Measurements from ENCODE around the gene NCBP1.
"Not testable (repeated sequence)": the region's sequence is repeated elsewhere in the genome, so short reads cannot be mapped to it uniquely, and the experiment has no call there.

Gene NCBP1

GRCh38 chr9:97675655-97676054 is 42.0 kb downstream of the NCBP1 start:
- no peak for DNase-seq

GRCh38 chr9:97682242-97682641 is 48.6 kb downstream of the NCBP1 start:
- DNase-seq, result no peak

DNA sequence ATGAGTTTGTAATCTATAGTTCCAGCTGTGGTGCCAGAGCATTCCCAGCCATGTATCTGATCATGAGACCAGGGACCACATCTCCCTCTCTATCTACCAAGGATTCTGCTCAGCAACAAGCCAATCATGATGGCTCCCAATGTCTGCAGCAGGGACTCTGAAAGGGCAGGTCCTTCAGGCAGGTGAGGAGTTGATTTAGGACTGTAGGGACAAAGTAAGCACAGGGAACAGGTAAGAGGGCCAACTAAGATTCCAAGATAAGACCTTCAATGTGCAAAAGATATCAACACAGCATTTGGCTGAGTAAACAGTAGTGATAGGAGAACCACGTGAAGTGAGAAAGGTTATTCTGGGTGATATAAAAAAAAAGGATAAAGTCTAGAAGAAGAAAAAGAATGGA is 55.0 kb downstream of the NCBP1 start:
- no peak for DNase-seq

- no peak for DNase-seq
These were observed 56.0 kb downstream of the NCBP1 start for GRCh38 chr9:97689401-97690180.

- no peak for DNase-seq
These were observed 61.1 kb downstream of the NCBP1 start for GRCh38 chr9:97694769-97695168.

DNA sequence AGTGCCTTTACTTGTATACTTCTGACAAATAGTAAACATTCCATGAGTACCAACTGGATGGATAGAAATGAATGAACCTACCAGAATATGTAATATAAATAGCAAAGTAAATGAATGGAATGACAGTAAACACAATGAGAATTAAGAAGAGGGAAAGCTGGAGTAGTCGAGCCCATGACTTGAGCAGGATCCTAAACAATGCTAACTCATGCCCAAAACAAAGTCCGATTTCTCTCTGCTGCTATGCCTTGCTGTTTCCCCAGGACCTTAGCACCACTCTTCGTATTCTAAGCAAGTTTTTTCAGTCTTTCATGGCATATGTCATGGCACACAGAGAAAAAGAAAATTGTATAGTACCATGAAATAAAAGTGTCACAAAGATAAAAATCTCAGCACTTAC is 61.8 kb downstream of the NCBP1 start:
- no peak for DNase-seq

DNA sequence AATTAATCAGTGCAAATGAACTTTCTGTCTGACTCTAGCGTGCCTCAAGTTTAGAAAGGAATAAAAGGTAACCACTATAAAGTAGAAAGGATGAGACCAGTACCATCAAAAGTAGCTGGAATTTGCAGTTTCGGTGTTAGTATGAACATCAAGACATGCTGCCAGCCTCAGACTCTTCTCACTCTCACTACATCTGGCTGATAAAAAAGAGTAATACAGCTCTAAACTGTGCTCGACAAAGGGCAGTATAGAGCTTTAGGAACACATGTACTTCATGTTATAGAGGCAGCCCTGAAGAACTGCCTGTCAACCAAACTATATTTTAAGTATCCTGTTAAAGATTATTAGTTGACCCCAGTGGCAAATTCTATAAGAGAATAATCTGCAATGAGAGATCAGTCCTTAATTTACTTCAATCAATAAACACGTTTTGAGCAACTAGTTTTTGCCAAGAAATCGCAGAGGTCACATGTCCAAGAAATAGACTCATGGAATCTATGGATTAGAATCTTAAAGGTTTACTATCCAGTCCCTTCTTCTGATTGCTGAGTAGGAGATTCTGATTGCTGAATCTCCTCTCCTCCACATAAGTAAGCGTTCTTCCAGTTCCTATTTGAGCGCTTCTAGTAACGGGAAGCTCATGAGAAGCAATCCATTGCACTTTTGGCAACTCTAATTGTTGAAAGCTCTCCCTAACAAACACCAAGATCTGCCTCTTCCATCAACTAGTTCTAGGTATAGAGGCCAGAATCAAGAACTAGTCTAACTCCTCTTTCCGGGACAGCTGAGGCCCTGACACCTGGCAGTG is 62.6 kb downstream of the NCBP1 start:
- DNase-seq, result no peak

- DNase-seq, result peak; percentile 97
These were observed 63.4 kb downstream of the NCBP1 start, which contains the start of gene XPA for GRCh38 chr9:97696803-97697601. Gene XPA (minus strand): TSS chr9:97697340. CDS start chr9:97697292, 48 bp downstream.

- no peak for DNase-seq
These were observed 64.2 kb downstream of the NCBP1 start for GRCh38 chr9:97697837-97698236.

GRCh38 chr9:97698865-97699264 is 65.2 kb downstream of the NCBP1 start:
- DNase-seq, result no peak

DNA sequence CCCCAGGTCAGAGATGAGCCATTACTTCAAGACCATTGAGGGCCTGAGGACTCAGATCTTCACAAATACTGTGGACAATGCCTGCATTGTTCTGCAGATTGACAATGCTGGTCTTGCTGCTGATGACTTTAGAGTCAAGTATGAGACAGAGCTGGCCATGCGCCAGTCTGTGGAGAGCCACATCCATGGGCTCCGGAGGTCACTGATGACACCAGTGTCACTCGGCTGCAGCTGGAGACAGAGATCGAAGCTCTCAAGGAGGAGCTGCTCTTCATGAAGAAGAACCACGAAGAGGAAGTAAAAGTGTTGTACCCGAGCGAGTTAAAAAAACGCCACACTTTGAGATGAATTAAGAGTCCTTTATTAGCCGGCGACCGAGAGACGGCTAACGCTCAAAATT is 65.7 kb downstream of the NCBP1 start:
- DNase-seq, result not testable (repeated sequence)

GRCh38 chr9:97699824-97700223 is 66.2 kb downstream of the NCBP1 start:
- DNase-seq, result not testable (repeated sequence)

DNA sequence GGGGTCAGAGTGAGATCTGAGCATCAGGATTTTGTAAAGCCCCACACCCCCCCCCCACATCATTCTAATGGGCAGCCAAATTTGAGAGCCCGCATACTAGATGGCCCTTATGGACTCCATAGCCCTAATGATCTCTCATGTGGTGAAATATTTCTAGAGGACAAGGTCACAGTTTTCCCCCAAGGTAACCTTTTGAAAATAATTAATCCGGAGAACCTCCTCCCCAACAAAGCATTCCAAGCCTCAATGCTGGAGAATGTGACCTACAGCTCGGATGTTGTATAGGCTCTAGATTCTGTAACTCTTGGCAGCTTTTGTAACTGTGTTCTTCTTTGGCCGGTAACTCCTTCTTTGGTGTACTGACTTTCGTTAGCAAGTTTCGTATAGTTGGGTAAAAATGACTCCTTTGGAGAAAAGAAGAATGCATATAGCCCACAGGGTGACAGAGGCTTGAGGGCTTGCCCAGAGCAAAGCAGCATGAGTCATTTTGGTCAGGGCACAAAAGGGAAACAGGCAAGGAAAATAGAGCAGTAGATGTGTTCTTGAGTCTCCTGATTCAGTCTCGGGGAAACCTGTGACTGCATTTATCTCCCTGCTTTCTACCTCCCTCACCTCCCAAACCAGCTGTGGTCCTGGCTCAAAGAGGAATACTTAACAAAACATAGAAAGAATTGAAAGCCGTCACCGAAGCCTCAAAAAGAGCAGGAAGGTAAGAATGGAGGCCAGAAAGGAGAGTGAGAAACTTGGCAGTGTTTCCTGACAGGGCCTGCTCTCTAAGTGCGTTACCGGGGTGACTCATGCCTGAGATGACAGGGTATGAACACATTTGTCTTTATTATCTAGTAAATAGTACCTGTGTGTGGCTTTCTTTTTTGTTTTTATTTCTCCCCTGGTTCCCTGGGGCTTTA is 70.1 kb downstream of the NCBP1 start:
- no peak for DNase-seq

DNA sequence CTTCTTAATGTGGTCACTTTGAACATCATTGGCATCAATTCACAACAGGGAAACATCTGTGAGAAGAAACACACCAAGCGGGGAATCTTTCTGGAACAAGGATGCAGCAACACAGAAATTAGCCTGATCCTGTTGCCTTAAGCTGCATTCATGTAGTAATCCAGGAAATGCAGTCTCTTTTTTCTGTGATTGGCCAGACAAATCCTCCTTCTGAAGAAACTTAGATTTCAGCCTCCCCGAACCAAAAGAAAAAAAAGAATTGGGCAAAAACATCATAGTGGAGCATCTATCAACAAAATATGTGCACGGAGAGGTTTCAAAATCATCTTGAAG is 70.7 kb downstream of the NCBP1 start:
- DNase-seq, result no peak

GRCh38 chr9:97704851-97705250 is 71.2 kb downstream of the NCBP1 start:
- DNase-seq, result no peak

DNA sequence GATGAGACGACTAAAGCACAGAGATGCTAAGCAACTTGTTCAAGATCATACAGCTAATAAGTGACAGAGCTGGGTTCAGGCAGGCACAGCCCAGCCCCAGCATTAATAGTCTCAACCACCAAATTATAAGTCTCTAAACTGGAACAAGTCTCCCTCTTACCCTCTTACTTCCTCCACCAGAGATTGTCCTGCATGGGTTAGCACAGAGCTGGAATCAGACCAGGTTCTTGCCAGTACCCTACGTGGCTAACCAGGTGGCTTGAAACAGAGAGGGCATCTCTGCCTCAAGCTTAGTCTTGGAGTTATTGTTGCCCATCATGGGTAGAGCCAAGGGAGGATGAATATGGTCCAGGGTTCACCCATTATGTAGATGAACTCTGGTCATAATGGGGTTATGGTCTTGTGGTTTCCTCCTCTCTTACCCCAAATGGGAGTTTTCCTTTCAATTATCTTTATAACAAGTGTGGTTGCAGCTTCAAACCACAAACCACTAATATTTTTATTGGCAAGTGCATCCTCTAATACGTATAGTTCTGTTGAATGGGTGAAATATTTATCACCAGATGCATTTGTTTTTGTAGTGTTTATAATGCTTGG is 71.8 kb downstream of the NCBP1 start:
- DNase-seq, result no peak

- no peak for DNase-seq
These were observed 72.6 kb downstream of the NCBP1 start for GRCh38 chr9:97706246-97706645.

- peak; percentile 27 for DNase-seq
These were observed 77.0 kb downstream of the NCBP1 start for GRCh38 chr9:97710356-97711222.

GRCh38 chr9:97711223-97711626 is 77.6 kb downstream of the NCBP1 start:
- no peak for DNase-seq

DNA sequence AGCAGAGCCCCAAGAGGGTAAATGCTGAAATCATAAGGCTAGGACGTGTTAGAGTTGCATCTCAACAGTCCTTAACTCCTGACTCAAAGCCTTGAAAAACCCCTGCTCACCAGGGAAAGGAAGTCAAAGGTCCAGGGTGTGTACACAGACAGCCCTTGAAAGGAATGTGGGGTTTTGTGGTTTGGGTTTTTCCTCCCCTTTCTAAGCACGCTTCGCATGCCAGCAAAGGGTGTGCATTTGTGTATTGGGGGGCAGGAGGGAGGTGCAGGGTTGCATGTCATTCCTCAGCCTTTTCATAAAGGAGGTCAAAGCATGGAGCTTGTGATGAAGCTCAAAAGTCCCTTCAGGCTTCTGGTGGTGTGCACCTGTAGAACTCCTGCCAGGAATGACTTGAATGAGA is 80.8 kb downstream of the NCBP1 start:
- DNase-seq, result no peak

DNA sequence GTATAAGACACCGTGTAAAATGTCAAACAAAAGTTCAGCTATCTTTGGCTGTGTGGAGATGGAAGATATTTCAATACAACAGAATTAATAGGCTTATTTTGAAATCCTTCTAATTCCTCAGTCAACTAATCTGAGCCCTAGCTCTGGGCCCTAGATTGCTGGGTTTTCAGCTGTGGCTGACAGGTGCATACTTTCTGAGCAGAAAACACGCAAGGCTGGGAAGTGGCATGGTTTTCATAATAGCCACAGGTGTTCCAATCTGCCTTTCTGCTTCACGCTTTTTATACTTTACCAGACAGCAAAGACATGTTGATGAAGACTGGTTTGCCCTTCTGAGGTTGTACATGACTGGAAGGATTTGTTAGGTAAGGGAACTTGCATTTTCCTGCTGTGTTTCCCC is 84.2 kb downstream of the NCBP1 start:
- DNase-seq, result no peak

Data from activated T-cell treated with anti-CD3 and anti-CD28 coated beads, Interleukin-2, amount 50 U/mL, for 1 hour (primary cell).